Ectodermal cell (in vitro differentiated cells): ENCODE data around the gene KLHDC8A.
"Not testable (repeated sequence)": the region's sequence is repeated elsewhere in the genome, so short reads cannot be mapped to it uniquely, and the experiment has no call there.

Experiments used
- H3K27ac ChIP-seq: 2 replicates; pipeline ENCODE4 v1.7.0; 2013; ENCODE audit warnings: mild to moderate bottlenecking, low read depth, low read length; ENCODE audit not compliant: insufficient read depth, poor library complexity, severe bottlenecking
- H3K27me3 ChIP-seq: 2 replicates; pipeline ENCODE4 v1.7.0; 2013; ENCODE audit warnings: mild to moderate bottlenecking, low read length; ENCODE audit not compliant: insufficient read depth, control insufficient read depth, poor library complexity, severe bottlenecking
- H3K36me3 ChIP-seq: one replicate; pipeline ENCODE4 v1.7.0; 2013; ENCODE audit warnings: low read length; ENCODE audit not compliant: control insufficient read depth, insufficient read depth
- H3K4me1 ChIP-seq: one replicate; pipeline ENCODE4 v1.7.0; 2013; ENCODE audit warnings: low read length; ENCODE audit not compliant: control insufficient read depth, insufficient read depth
- H3K4me3 ChIP-seq: 2 replicates; pipeline ENCODE4 v1.7.0; 2013; ENCODE audit warnings: low read depth, low read length, control low read depth; ENCODE audit not compliant: insufficient read depth
- H3K9me3 ChIP-seq: 2 replicates; pipeline ENCODE4 v1.7.0; 2013; ENCODE audit warnings: mild to moderate bottlenecking, low read length, moderate library complexity; ENCODE audit not compliant: control insufficient read depth
- WGBS, 2 experiments: methylation state at CpG; one replicate each; pipeline ENCODE4 v1.1.7; 2013; ENCODE audit warnings: missing lambda C conversion rate in 2 of 2; 5-methylcytosine and 5-hydroxymethylcytosine counted together

KLHDC8A gene

DNA sequence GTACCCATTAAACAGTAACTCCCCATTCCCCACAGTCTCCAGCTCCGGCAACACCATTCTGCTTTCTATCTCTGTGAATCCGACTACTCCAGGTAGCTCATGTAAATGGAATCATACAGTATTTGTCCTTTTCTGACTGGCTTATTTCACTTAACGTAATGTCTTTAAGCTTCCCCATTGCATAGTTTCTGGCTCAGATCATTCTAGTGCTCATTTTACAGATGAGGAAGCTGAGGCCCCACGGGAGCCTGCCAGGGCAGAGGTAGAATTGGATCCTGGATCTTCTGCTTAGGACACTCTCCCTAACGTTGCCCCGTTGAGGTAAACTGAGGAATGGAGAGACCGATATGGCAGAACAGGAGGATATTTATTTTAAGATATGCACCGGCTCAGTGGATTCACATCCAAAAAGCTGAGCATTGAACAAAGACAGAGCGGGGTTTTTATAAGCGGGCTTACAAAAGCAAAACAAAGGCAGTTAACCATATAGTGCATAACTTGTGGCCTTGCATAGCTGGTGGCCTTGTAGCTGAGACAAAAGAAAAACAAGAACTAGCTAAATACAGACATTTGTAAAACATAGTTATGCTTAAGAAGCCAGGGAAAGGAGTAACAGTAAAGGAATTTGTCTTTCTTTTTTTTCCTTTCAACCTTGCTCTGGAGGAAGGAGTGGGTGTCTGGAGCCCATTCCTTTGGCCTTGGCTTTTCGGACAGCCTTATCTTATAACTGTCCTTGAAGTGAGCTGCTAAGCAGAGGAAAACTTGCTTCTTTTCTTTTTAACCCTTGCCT is 15.3 kb upstream of the KLHDC8A start:
- no peaks in the 10 kb centered on the region for H3K9me3 ChIP-seq
- WGBS, 2 experiments, result 61 to 71% methylated on average over 11 of the region's 11 CpGs
- no peaks in the 10 kb centered on the region for H3K36me3 ChIP-seq
- no peaks in the 10 kb centered on the region for H3K27me3 ChIP-seq
- peaks cover 21% of the 10 kb centered on the region for H3K4me1 ChIP-seq
- H3K27ac ChIP-seq, result no peak overlapping the region
- H3K4me3 ChIP-seq, result no peak overlapping the region

DNA sequence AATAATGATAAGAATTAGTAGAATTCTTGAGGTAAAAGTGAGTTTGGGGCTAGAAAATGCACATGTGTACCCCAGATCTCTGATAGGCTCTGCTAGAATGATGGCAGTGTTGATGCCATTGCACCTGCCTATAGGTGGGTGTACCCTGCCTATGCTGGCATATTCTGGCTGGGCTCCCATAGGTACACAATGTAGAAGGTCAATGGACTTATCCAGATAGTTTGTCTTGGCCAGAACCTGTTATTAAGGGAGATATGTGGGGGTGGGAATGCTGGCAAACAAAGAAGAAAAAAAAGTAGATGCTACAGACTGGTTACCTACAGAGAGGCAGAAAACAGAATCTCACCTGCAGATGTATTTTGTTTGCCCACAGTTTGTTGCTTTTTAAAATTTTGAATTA is 14.1 kb upstream of the KLHDC8A start:
- H3K4me1 ChIP-seq, result peaks cover 22% of the 10 kb centered on the region
- no peaks in the 10 kb centered on the region for H3K36me3 ChIP-seq
- H3K9me3 ChIP-seq, result no peaks in the 10 kb centered on the region
- no peak overlapping the region for H3K27ac ChIP-seq
- no peak overlapping the region for H3K4me3 ChIP-seq
- no peaks in the 10 kb centered on the region for H3K27me3 ChIP-seq

DNA sequence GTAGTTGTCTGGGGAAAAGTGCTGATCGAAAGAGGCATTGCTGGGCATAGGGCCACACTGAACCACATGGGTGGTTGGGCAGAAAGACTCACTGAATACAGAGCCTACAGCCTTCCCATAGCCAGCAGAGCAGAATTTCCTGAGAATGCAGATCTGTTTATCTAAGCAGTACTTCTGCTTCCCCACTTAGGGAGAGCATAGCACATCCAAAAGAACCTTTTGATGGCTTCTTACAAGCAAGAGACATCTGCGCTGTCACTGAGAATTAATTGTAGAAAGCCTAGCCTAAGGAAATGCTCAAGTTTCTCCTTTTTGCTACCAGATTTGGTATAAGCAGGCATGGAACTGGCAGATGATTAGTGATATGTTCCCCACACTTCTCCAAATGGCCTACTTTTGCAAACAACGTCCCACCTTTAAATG is 13.0 kb upstream of the KLHDC8A start:
- H3K27me3 ChIP-seq, result no peaks in the 10 kb centered on the region
- 94 to 98% methylated on average over 3 of the region's 3 CpGs for WGBS, 2 experiments
- no peak overlapping the region for H3K27ac ChIP-seq
- H3K36me3 ChIP-seq, result no peaks in the 10 kb centered on the region
- H3K4me3 ChIP-seq, result no peak overlapping the region
- peaks cover 16% of the 10 kb centered on the region for H3K4me1 ChIP-seq
- no peaks in the 10 kb centered on the region for H3K9me3 ChIP-seq

DNA sequence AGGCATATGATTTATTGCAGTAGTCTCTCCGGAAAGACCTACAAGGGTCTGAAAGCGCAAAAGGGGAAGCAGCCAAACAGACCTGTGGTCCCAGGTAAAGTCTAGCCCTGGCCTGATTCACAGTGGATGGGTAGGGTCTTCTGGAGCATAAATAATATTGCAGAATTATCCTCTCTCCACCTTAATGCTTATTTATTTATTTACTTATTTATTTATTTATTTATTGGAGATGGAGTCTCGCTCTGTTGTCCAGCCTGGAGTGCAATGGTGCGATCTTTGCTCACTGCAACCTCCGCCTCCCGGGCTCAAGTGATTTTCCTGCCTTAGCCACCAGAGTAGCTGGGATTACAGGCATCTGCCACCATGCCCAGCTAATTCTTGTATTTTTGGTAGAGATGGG is 11.8 kb upstream of the KLHDC8A start:
- H3K27me3 ChIP-seq, result no peaks in the 10 kb centered on the region
- H3K4me1 ChIP-seq, result peaks cover 12% of the 10 kb centered on the region
- H3K4me3 ChIP-seq, result no peak overlapping the region
- H3K27ac ChIP-seq, result no peak overlapping the region
- H3K36me3 ChIP-seq, result no peaks in the 10 kb centered on the region
- no peaks in the 10 kb centered on the region for H3K9me3 ChIP-seq
- 95 to 97% methylated on average over 6 of the region's 6 CpGs for WGBS, 2 experiments

DNA sequence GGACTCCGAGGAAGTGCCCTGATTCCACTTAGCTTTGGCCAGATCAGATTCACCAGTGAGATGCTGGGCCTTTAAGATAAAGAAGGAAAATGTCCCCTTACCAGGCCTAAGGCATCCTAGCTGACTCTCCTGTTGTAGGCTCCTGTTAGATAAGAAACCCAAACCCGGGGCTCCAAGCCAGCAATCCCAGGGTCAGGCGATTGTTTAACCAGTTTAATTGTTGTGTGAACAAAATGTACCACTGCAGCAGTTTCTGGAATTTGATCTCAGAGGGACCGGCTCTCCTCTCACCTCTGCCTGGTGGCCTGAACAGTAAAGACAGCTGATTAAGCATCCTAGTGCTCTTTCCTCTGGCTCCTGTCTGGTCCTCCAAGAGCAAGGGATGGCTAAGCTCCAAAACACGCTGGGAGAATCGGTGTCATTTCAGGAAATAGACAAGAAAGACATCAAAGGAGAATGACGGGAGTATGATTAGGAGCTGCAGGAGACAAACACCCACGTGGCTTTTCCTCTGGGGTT is 9.3 kb upstream of the KLHDC8A start:
- WGBS, 2 experiments, result 62 to 68% methylated on average over 8 of the region's 8 CpGs
- Histone ChIP-seq H3K27ac (no peak overlapping the region), H3K27me3 (no peaks in the 10 kb centered on the region), H3K4me1 (peaks cover 8% of the 10 kb centered on the region), H3K4me3 (no peak overlapping the region), H3K9me3 (no peaks in the 10 kb centered on the region), H3K36me3 (no peaks in the 10 kb centered on the region)

DNA sequence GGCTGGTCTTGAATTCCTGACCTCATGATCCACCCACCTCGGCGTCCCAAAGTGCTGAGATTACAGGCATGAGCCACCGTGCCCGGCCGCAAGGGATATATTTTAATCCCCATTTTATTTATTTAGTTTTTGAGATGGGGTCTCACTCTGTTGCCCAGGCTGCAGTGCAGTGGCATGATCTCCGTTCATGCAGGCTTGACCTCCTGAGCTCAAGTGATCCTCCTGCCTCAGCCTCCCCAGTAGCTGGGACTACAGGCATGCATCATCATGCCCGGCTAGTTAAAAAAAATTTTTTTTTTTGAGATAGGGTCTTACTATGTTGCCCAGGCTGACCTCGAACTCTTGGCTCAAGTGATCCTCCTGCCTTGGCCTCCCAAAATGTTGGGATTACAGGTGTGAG is 8.4 kb upstream of the KLHDC8A start:
- H3K36me3 ChIP-seq, H3K9me3 ChIP-seq, H3K27ac ChIP-seq, H3K4me3 ChIP-seq, H3K27me3 ChIP-seq: not testable (repeated sequence)
- WGBS, 2 experiments, result 91 to 92% methylated on average over 8 of the region's 8 CpGs
- peaks cover 12% of the 10 kb centered on the region for H3K4me1 ChIP-seq

DNA sequence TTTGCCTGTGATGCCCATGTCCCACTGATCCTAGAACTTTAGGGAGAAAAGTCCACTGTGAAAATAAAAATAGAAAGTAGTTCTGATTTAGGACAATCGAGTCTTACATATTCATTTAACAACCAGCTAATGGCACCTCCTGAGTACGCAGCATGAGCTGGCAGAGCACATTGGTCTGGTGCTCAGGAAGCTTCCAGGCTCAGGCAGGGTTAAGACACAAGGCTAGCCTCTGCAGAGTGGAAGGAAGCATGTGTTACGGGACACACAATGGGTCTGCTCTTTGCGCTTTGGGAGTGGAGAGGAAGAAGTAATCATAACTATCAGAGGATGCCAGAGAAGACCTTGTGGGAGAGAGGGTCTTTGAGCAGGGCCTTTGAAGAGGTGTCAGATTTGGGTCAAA is 4.2 kb upstream of the KLHDC8A start:
- no peak overlapping the region for H3K4me3 ChIP-seq
- H3K27me3 ChIP-seq, result no peaks in the 10 kb centered on the region
- WGBS, 2 experiments, result 94 to 95% methylated on average over 4 of the region's 4 CpGs
- H3K4me1 ChIP-seq, result peaks cover 39% of the 10 kb centered on the region
- no peaks in the 10 kb centered on the region for H3K9me3 ChIP-seq
- no peaks in the 10 kb centered on the region for H3K36me3 ChIP-seq
- H3K27ac ChIP-seq, result no peak overlapping the region

DNA sequence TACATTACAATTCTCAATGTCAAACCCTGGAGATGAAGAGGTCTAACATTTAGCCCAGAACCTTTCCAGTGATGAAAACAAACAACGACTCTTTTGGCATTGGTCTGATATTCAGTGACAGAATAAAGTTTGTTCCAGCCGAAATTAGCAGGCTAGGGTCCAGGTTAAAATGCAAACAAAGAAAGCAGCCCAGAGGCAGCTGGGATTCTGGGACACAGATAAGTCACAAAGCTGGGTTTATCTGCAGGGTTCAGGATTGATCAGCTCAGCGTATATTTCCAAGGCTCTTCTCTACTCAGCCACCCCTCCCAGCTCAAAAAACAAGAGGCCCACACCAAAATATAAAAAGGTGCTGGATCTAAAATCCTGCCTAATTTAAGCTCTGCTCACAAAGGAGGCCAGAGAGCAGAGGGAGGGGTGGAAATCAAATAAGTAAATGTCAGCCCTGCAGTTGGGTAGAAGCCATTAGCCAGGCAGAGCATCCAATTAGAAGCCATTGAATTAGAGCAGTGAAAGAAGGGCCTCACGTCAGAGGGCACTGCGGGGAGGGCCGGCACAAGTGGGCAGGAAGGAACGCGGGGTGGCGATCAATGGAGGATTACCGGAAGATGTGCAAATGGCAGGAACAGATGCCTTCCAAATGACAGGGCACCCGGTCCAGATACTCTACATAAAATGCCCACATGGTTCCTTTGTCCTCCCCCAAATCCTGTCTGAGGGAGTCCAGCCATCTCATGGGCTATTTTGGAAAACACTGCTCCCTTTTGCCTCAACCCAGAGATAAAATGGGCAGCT is 3.2 kb upstream of the KLHDC8A start:
- Histone ChIP-seq H3K27me3 (no peaks in the 10 kb centered on the region), H3K9me3 (no peaks in the 10 kb centered on the region), H3K4me1 (peaks cover 41% of the 10 kb centered on the region), H3K4me3 (no peak overlapping the region), H3K36me3 (no peaks in the 10 kb centered on the region), H3K27ac (peak overlapping the region; percentile 76)
- 65% methylated on average over 11 of the region's 11 CpGs for WGBS, 2 experiments

DNA sequence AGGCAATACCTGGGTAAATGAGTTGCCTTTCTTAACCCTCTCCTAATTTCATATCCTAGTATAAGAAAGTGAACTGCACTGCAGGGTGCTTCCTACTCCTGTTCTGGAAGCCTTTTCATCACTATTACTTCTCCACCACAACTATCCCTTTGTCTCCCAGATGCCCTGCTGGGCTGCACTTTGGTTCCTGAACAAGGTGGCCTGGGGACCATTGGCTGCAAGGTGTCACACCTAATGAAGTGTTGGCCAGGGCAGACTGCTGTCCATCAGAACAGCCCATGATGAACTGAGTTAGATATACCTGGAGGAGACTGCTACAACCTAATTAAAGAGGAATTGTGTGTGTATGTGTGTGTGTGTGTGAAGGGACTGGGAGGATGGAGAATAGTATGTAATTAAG is 1.9 kb upstream of the KLHDC8A start:
- Histone ChIP-seq H3K4me3 (no peak overlapping the region), H3K9me3 (no peaks in the 10 kb centered on the region), H3K36me3 (no peaks in the 10 kb centered on the region), H3K27me3 (no peaks in the 10 kb centered on the region), H3K27ac (no peak overlapping the region), H3K4me1 (peaks cover 52% of the 10 kb centered on the region)

DNA sequence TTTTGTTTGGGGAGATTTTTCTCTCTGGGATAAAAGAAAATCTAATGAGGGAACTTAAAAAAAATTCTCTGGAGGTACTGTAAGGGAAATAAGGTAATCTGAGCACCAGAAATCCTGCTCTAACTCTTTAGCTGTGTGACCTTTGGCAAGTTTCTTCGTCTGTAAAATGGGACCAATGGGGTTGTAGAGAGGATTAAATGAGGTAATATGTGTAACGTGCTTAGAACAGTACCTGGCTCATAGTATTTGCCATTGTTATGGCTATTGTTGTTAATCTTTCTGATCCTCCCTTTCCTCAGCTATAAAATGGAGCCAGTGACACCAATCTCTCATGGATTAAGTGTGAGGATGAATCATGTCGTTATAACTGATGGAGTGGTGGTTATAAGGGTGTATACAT is 845 bp upstream of the KLHDC8A start:
- H3K27me3 ChIP-seq, result no peaks in the 10 kb centered on the region
- no peaks in the 10 kb centered on the region for H3K9me3 ChIP-seq
- H3K36me3 ChIP-seq, result no peaks in the 10 kb centered on the region
- peak overlapping the region; percentile 87 for H3K27ac ChIP-seq
- H3K4me1 ChIP-seq, result peaks cover 56% of the 10 kb centered on the region
- no peak overlapping the region for H3K4me3 ChIP-seq
- WGBS, 2 experiments, result 94 to 98% methylated on average over 3 of the region's 3 CpGs
